ENCODE results near the gene LARGE1. TPM values are rescaled to one million over a fixed set of nuclear protein-coding genes. Genes with fewer than 3 reads are reported as not detected.

Gene LARGE1
- total RNA-seq, 2 donors from 2014 or later, result 12.5 to 21.1 TPM

DNA sequence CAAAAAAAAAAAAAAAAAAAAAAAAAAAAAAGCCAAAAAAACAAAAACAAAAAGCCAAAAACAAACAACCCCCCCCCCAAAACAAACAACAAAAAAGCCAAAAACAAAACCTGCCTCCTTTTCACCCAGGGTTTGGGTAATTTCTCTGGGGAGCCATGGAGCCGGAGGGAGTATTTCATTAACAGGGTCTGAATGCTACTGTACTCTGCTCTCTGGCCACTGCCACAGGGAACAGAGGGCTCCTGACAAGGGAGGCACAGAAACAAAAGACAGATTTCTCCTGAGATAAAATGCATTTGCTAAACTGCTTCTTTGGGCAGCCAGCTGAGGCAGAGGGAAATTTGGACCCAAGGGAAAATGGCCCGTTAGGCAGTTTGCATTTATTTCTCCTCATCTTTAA lies 596.0 kb downstream of the LARGE1 start:
- Histone ChIP-seq H3K36me3 (replicated peaks in 1 of 2; ENCODE audit: insufficient read depth in 1 of 2, low read depth in 2 of 2) (no peaks in the 10 kb centered on the region), H3K9me3 (no peaks in the 10 kb centered on the region), H3K27ac (no peak overlapping the region), H3K27me3 (no peaks in the 10 kb centered on the region), H3K4me1 (peaks cover 6% of the 10 kb centered on the region), H3K4me3 (no peak overlapping the region)
- ATAC-seq (no peak), DNase-seq (no peak)
- WGBS, 2 donors, result 90 to 91% methylated on average over 2 of the region's 2 CpGs
- intact Hi-C loops (cut with DNase I), result no loop called here
- TF ChIP-seq, protein P1, sequence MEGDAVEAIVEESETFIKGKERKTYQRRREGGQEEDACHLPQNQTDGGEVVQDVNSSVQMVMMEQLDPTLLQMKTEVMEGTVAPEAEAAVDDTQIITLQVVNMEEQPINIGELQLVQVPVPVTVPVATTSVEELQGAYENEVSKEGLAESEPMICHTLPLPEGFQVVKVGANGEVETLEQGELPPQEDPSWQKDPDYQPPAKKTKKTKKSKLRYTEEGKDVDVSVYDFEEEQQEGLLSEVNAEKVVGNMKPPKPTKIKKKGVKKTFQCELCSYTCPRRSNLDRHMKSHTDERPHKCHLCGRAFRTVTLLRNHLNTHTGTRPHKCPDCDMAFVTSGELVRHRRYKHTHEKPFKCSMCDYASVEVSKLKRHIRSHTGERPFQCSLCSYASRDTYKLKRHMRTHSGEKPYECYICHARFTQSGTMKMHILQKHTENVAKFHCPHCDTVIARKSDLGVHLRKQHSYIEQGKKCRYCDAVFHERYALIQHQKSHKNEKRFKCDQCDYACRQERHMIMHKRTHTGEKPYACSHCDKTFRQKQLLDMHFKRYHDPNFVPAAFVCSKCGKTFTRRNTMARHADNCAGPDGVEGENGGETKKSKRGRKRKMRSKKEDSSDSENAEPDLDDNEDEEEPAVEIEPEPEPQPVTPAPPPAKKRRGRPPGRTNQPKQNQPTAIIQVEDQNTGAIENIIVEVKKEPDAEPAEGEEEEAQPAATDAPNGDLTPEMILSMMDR (IDR thresholded peaks at IDR 0.05), result no peak
- no peak for TF ChIP-seq POLR2A (IDR thresholded peaks at IDR 0.05)

DNA sequence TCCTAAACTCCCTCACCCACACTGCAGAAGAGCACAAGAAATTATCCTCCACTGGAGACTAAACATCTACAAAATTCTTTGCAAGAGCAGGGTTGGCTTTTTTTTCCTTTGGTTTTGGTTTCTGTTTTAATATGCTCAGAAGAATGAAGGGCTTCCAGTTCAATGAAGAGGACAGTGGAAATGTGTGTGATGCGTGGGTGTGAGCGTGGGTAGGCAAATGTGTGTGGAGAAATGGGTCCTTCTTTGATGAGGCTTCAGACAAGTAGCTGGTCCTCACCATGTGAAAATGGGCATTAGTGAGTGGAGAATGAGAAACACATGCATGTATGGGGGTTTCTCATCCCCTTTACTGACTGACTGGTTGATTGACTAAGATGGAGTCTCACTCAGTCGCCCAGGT lies 598.8 kb downstream of the LARGE1 start:
- Histone ChIP-seq H3K4me3 (no peak overlapping the region), H3K36me3 (replicated peaks in 1 of 2; ENCODE audit: insufficient read depth in 1 of 2, low read depth in 2 of 2) (no peaks in the 10 kb centered on the region), H3K27ac (no peak overlapping the region), H3K4me1 (no peaks in the 10 kb centered on the region), H3K9me3 (no peaks in the 10 kb centered on the region), H3K27me3 (no peaks in the 10 kb centered on the region)
- TF ChIP-seq POLR2A (IDR thresholded peaks at IDR 0.05), result no peak
- TF ChIP-seq, protein P1 (IDR thresholded peaks at IDR 0.05), result no peak
- intact Hi-C loops (cut with DNase I), result no loop called here
- 72 to 94% methylated on average over 3 of the region's 3 CpGs for WGBS, 2 donors
- ATAC-seq (no peak), DNase-seq (no peak)

DNA sequence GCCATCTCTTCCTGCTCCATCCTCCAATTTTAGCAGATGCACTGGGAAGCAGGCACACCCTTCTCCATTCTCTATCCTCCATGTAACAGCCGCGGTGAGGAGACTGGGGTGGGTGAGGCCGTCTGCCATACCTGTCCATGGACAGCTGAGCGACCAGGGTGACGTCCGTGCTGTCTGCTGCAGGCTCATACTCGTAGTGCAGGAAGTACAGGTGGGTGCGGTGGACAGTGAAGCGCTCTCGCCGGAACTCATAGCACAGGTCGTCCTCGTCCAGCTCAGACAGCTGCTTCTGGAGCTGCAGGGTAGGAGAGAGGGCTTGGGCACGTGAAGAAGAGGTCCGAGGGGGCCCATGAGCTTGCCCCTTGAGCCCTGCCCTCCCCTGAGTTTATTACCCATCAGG lies 604.3 kb downstream of the LARGE1 start:
- intact Hi-C loops (cut with DNase I), result no loop called here
- DNase-seq (no peak), ATAC-seq (no peak)
- H3K4me1 ChIP-seq, result no peaks in the 10 kb centered on the region
- no peaks in the 10 kb centered on the region for H3K27me3 ChIP-seq
- WGBS, 2 donors, result 91 to 92% methylated on average over 9 to 15 of the region's 15 CpGs
- no peak overlapping the region for H3K27ac ChIP-seq
- no peaks in the 10 kb centered on the region for H3K36me3 ChIP-seq (replicated peaks in 1 of 2; ENCODE audit: insufficient read depth in 1 of 2, low read depth in 2 of 2)
- H3K9me3 ChIP-seq, result no peaks in the 10 kb centered on the region
- TF ChIP-seq, protein P1 (IDR thresholded peaks at IDR 0.05), result no peak
- no peak for TF ChIP-seq POLR2A (IDR thresholded peaks at IDR 0.05)
- no peak overlapping the region for H3K4me3 ChIP-seq

DNA sequence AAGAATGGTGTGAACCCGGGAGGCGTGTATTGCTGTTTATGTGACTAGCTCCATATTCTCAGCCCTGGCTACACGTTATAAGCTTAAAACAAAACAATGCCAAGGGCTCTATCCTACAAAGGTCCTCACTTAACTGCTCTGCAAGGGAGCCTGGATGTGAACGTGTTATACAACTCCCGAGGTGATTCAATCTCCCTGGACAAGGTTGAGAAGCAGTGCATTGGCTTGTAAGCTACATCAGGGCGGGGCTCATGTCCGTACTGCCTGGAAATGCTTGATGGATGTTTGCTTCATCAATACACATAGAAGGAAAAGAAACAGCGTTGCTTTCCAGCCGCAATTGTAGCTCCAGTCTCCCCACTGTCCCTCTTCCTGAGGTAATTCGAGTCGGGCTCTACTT lies 605.2 kb downstream of the LARGE1 start:
- 92% methylated on average over 11 of the region's 11 CpGs for WGBS, 2 donors
- Histone ChIP-seq H3K4me3 (no peak overlapping the region), H3K36me3 (replicated peaks in 1 of 2; ENCODE audit: insufficient read depth in 1 of 2, low read depth in 2 of 2) (no peaks in the 10 kb centered on the region), H3K27ac (no peak overlapping the region), H3K4me1 (no peaks in the 10 kb centered on the region), H3K9me3 (no peaks in the 10 kb centered on the region), H3K27me3 (no peaks in the 10 kb centered on the region)
- no peak for TF ChIP-seq POLR2A (IDR thresholded peaks at IDR 0.05)
- TF ChIP-seq, protein P1 (IDR thresholded peaks at IDR 0.05), result no peak
- no peak for DNase-seq
- intact Hi-C loops (cut with DNase I), result no loop called here
- ATAC-seq, result no peak

DNA sequence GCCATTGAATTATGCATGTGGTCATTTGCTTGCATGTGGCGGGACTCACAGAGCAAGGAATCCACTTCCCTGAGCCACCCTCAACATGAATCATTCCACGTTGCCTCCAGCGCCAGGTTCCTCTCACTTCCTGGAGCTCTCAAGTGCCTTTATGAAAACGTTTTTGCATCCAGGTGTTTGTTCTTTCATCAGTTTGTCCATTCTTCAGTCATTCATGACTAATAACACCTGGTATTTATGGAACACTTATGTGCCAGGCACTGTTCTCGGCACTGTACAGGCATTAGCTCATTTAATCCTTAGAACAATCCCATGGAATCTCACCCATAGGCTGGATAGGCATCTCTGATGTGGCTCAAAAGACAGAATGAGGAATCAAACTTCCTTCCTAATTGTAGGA lies 606.0 kb downstream of the LARGE1 start:
- WGBS, 2 donors, result 77 to 81% methylated on average over 5 of the region's 5 CpGs
- no peak overlapping the region for H3K27ac ChIP-seq
- DNase-seq (no peak), ATAC-seq (no peak)
- no peaks in the 10 kb centered on the region for H3K27me3 ChIP-seq
- no peak for TF ChIP-seq POLR2A (IDR thresholded peaks at IDR 0.05)
- TF ChIP-seq, protein P1 (IDR thresholded peaks at IDR 0.05), result no peak
- no peaks in the 10 kb centered on the region for H3K9me3 ChIP-seq
- intact Hi-C loops (cut with DNase I), result loop anchor here (5.0 kb wide), 1 partner anchor 268 kb away; no protein-coding TSS in a partner anchor
- H3K36me3 ChIP-seq (replicated peaks in 1 of 2; ENCODE audit: insufficient read depth in 1 of 2, low read depth in 2 of 2), result no peaks in the 10 kb centered on the region
- no peaks in the 10 kb centered on the region for H3K4me1 ChIP-seq
- H3K4me3 ChIP-seq, result no peak overlapping the region

Data from body of pancreas (tissue), 4 donors.